Measurements from ENCODE around the gene C15orf39.

- TF ChIP-seq ZSCAN23 (tag by site-specific recombination; IDR thresholded peaks at IDR 0.05), result no peak
- TF ChIP-seq ZNF639 (tag by site-specific recombination; IDR thresholded peaks at IDR 0.05), result no peak
- no peak for TF ChIP-seq CTCF (tag by site-specific recombination; IDR thresholded peaks at IDR 0.05)
- no peak for TF ChIP-seq ZNF302 (tag by site-specific recombination; IDR thresholded peaks at IDR 0.05; ENCODE audit: low read depth)
- no peak for TF ChIP-seq ZNF138 (tag by site-specific recombination; IDR thresholded peaks at IDR 0.05; ENCODE audit: borderline replicate concordance)
Observed at GRCh38 chr15:75232252-75232813, 30.7 kb downstream of the C15orf39 start.

Measured in HEK293 (cell line).